ENCODE results near the gene BDP1.
"Not testable (repeated sequence)": the region's sequence is repeated elsewhere in the genome, so short reads cannot be mapped to it uniquely, and the experiment has no call there.

BDP1 gene

DNA sequence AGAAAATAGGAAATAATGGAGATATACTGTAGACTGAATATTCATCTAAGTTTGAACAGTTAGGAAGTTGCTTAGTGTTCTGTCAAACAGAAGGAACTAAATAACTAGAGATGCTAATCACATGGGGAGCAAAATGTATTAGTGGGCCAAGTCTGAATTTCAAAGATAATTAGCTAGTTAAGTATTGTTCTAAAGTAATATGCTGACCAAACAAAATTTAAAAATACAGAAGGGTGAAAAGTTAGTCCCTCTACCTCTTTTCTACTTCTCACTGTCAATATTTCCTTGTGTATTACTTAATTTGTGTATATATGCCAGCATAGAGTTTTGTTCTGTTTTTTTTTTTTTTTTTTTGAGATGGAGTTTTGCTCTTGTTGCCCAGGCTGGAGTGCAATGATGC is 135.6 kb downstream of the BDP1 start:
- no peak for ATAC-seq
- DNase-seq: no peak
- H3K4me3 Mint-ChIP-seq: no peak overlapping the region

DNA sequence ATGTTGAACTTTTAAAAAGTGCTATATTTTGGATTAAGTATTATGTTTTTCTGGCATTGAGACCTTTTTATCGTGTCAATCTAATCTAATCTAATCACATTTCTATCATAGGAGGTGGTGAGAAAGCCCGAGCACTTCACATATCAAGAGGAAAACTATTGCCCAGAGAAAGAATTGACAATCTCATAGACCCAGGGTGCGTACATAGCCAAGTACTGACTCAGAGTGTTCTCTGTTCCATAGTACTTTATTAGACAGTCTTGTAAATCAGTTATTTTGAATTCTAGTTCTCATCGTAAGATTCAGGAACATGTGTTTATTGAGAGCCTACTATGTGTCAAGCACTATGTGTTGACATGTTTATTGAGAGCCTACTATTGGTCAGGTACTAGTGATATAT is 140.7 kb downstream of the BDP1 start:
- no peaks in the 10 kb centered on the region for H3K27me3 Mint-ChIP-seq
- H3K27ac Mint-ChIP-seq: no peak overlapping the region
- H3K4me1 Mint-ChIP-seq: peaks cover 20% of the 10 kb centered on the region
- peaks cover 44% of the 10 kb centered on the region for H3K36me3 Mint-ChIP-seq (ENCODE audit: low read depth)
- ATAC-seq: no peak
- no peak overlapping the region for H3K4me3 Mint-ChIP-seq
- no peaks in the 10 kb centered on the region for H3K9me3 Mint-ChIP-seq
- DNase-seq: no peak

More for the DNA sequence above, 135.6 kb downstream of the BDP1 start:
- Mint-ChIP-seq H3K9me3 (no peaks in the 10 kb centered on the region), H3K4me1 (peaks cover 38% of the 10 kb centered on the region), H3K36me3 (ENCODE audit: low read depth) (peaks cover 28% of the 10 kb centered on the region), H3K27me3 (no peaks in the 10 kb centered on the region), H3K27ac (no peak overlapping the region)

DNA sequence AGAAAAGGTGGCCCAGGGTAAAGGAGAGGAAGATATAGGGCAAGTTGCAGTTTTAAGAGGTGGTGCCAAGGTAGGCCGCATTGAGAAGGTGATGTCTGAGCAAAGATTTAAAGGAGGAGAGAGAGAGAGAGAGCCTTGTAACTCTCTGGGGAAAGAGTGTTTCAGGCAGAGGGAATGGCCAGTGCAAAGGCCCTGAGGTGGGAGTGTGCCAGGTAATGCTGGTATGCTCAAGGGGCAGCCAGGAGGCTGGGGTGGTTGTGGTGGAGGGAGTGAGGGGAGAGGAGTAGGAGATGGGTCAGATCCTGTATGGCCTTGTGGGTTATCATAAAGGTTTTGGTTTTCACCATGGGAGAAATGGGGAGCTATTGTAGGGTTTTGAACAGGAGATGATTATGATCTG is 141.6 kb downstream of the BDP1 start:
- Mint-ChIP-seq H3K4me3 (no peak overlapping the region), H3K27ac (no peak overlapping the region), H3K27me3 (no peaks in the 10 kb centered on the region), H3K4me1 (peaks cover 28% of the 10 kb centered on the region), H3K9me3 (no peaks in the 10 kb centered on the region), H3K36me3 (ENCODE audit: low read depth) (peaks cover 46% of the 10 kb centered on the region)
- no peak for DNase-seq
- ATAC-seq: no peak

DNA sequence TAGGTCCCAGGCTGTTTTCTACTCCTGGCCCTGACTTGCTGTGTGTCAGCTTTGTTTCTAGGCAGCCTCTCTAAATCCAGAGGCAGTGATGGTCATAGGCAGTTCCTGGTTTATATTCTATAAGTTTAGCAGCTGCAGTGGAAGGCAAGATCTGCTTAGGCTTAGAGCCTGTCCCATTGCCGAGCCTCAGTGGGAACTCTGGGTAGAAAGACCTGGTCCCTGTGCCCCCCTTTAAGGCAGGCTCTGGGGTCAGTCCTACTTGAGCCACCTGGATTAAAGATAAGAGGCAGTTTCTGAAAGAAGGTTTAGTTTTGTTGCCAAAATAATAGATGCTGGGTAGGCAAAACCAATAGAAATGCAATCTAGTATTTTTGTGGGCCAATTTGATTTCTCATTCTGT is 145.3 kb downstream of the BDP1 start:
- DNase-seq (no peak), ATAC-seq (no peak)
- Mint-ChIP-seq H3K27me3 (no peaks in the 10 kb centered on the region), H3K27ac (peak overlapping the region; percentile 95), H3K36me3 (ENCODE audit: low read depth) (peaks cover 56% of the 10 kb centered on the region), H3K4me1 (peaks cover 36% of the 10 kb centered on the region), H3K9me3 (no peaks in the 10 kb centered on the region), H3K4me3 (peak overlapping the region; percentile 45)

DNA sequence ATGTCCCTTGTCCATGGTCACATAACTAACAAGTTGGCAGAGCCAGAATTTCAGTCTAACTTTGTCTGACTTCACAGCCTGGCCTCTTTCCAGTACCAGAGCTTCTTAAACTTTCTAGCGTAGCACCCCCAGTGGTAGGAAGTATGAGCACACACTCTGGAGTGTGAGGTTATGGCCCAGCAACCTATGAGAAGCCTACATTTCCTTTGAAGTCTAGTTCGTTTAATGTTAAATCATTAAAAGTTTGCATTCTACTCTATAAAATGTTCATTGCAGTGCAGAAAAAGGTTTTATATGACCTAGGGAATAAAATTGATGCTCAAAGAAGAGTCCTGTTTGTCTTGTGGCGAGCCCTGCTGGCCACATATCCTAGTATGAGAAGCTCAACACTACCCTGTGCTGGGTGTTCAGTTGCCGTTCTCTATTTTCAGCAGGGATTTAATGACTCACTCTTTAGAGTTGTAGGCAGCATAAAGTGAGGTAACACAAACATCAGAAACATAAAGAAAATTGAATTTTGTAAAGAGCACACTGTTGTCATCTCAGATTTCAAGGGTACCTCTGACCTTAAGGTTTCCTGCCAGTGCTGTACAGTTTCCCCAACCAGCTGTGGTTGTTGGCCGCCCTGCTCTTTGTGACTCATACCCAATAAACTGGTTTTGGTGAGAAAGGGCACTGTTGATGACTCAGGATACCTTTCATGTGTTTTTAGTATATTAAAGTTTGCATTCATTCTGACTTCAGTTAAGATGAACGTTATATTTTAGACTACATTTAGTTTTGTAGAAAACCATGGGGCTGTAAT is 146.0 kb downstream of the BDP1 start:
- DNase-seq (peak; percentile 61), ATAC-seq (peak; percentile 98)
- Mint-ChIP-seq H3K36me3 (ENCODE audit: low read depth) (peaks cover 53% of the 10 kb centered on the region), H3K27me3 (no peaks in the 10 kb centered on the region), H3K4me3 (peak overlapping the region; percentile 45), H3K4me1 (peaks cover 36% of the 10 kb centered on the region), H3K9me3 (no peaks in the 10 kb centered on the region), H3K27ac (peak overlapping the region; percentile 95)

DNA sequence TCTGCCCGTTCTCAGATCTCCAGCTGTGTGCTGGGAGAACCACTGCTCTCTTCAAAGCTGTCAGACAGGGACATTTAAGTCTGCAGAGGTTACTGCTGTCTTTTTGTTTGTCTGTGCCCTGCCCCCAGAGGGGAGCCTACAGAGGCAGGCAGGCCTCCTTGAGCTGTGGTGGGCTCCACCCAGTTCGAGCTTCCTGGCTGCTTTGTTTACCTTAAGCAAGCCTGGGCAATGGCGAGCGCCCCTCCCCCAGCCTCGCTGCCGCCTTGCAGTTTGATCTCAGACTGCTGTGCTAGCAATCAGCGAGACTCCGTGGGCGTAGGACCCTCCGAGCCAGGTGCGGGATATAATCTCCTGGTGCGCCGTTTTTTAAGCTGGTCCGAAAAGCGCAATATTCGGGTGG is 154.5 kb downstream of the BDP1 start:
- H3K27me3 Mint-ChIP-seq, H3K4me1 Mint-ChIP-seq, H3K4me3 Mint-ChIP-seq, DNase-seq, H3K27ac Mint-ChIP-seq, ATAC-seq, H3K9me3 Mint-ChIP-seq: not testable (repeated sequence)
- H3K36me3 Mint-ChIP-seq (ENCODE audit: low read depth): peaks cover 34% of the 10 kb centered on the region

DNA sequence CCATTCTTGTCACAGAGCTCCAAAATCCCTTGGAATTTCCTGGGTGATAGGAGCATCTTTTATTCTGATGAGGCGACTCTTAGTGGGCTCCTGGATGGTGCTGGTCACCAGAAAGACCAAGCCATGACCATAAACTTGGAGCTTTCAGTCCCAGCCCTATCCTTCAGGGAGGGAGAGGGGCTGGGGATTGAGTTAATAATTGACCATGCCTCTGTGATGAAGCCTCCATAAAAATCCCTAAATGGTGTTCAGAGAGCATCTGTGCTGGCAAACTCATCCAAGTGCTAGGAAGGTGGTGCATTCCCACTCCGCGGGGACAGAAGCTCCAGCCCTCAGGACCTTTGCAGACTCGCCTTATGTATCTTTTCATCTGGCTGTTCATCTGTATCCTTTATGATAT is 160.4 kb downstream of the BDP1 start:
- H3K4me1 Mint-ChIP-seq: no peaks in the 10 kb centered on the region
- H3K36me3 Mint-ChIP-seq (ENCODE audit: low read depth): peaks cover 45% of the 10 kb centered on the region

More for the DNA sequence above, 160.4 kb downstream of the BDP1 start:
- Mint-ChIP-seq H3K4me3 (no peak overlapping the region), H3K27me3 (no peaks in the 10 kb centered on the region), H3K9me3 (no peaks in the 10 kb centered on the region), H3K27ac (no peak overlapping the region)
- ATAC-seq: no peak
- no peak for DNase-seq

Data from activated naive CD8-positive, alpha-beta T cell treated with anti-CD3 and anti-CD28 coated beads, Interleukin-2, amount 50 U/mL, for 24 hours (primary cell).